NCI-H82 treated with DMSO at 0.1 percent for 48 hours (cell line): ENCODE data around the gene CDC5L.

ENCODE experiments used
- DNase-seq: peaks from one replicate; lab custom pipeline; 2025; ENCODE audit not compliant: unreplicated experiment; lab: John Stamatoyannopoulos, UW

Gene CDC5L

DNA sequence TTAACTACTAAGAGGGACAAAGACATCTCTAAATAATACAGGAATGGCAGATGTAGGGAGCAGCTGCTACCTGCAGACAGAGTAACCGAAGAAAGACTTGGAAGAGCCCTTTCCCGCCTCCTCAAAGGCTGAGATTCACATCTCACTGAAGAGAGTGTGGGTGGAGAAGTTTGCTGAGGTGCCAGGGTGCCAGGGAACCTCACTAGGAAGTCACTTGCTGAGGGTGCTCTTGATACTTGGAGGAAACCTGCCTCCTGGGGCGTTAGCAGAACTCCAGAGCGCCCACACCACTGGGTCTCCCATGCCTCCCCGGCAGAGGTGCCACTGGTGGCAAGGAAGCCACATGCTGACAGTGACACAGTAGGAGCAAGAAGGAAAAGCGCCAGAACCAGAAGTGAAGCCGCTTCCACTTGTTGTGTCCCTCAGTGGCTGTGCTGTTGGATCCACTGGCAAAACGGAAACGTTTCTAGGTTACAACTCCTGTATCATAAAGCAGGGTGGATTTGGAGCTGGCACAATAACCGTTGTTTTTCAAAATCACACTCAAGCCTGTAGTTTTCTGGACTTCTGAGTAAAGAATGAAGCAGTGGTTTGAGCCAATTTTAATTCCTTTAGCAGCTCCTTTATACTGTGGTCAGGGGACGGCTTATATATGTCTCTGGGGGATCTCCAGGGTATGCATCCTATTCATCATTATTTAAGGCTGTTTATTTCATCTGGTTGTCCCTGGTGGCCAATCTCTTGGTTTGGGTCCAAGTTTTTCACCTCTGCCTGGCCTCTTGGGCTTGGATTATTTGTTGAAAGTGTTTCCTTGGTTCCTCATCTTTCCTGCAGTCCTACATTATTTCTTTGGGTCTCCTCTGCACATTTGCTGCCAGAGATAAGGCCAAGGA lies 64.5 kb downstream of the CDC5L start:
- DNase-seq, result no peak

DNA sequence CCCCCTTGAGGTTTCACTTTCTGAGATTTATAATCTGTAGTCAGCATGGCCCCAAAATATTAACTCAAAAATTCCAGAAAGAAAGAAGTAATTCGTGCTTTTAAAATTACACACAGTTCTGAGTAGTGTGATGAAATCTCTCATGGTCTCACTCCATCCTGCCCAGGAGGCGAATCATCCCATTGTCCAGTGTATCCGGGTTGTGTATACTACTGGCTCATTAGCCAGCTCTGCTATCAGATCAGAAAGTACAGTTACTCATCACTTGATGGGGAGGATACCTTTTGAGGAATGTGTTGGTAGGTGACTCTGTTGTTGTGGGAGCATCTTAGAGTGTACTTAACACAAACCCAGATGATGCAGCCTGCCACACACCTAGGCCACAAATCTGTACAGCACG lies 65.2 kb downstream of the CDC5L start:
- no peak for DNase-seq

DNA sequence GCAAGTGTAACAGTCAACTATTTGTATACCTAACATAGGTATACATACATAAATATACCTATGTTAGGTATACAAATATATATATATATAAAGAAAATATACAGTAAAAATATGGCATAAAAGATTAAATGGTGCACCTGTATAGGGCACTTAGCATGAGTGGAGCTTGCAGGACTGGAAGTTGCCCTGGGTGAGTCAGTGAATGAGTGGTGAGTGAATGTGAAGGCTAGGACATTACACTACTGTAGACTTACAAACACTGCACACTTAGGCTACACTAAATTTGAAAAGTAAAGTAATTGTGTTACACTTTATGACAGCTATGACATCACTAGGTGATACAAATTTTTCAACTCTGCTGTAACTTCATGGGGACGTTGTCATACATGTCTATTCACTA lies 65.6 kb downstream of the CDC5L start:
- DNase-seq, result no peak

DNA sequence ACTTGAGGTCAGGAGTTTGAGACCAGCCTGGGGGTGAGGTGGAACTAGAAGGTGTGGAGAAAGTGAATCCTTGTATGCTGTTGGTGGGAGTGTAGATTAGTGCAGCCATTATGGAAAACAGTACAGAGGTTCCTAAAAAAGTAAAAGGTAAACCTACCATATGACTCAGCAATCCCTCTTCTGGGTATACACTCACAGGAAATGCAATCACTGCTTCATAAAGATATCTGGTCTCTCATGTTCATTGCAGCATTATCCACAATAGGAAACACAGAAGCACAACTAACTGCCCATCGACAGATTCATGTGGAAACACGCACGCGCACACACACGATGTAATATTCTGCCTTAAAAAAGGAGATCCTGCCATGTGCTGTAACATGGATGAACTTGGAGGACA lies 66.7 kb downstream of the CDC5L start:
- no peak for DNase-seq

DNA sequence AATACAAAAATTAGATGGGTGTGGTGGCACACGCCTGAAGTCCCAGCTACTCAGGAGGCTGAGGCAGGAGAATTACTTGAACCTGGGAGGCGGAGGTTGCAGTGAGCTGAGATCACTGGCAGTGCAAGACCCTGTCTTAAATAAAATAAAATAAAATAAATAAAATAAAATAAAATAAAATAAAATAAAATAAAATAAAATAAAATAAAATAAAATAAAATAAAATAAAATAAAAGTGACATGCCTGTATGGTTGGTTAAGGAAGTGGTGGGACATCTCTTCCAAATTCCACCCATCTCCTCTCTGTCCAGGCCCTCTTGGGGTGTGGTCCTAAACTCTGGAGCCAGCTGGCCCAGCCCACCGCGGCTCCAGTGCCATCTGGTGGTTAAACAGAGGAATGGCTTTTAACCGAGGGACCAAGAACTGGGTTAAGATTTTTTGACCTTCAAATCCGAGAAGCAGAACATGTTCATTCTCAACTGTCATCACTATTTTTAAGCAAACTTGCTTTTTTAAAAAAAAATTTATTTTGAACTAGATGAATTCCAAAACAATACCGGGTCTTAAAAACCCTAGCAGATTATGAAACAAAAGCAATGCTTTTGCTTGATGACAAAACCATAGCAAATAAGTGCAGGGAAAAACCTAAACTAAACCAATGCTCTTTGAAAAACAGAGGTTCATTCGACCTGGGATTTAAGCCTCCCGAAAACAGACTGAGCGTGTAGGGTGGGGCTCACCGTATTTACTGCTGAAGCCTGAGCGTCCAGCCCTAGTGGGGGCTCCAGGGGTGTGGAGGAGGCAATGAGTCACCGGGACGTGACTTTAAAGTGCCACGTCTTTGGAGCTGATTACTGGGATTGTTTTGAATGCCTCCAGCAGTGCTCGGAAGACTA lies 68.8 kb downstream of the CDC5L start:
- DNase-seq, result peak; percentile 49

DNA sequence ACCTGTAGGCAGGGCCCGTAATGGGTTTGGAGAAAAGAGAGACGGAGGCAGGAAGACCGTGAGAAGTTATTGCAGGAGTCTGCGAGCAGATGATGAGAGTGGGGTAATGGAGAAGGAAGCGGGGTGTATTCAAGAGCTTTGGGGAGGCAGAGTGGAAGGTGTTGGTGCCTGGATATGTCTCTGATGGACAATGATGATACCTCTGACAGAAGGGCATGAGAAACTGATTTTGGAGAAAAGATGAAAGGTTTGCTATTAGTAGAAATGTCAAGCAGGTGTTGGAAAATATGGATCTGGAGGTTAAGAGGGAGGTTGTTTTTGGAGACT lies 69.4 kb downstream of the CDC5L start:
- no peak for DNase-seq

DNA sequence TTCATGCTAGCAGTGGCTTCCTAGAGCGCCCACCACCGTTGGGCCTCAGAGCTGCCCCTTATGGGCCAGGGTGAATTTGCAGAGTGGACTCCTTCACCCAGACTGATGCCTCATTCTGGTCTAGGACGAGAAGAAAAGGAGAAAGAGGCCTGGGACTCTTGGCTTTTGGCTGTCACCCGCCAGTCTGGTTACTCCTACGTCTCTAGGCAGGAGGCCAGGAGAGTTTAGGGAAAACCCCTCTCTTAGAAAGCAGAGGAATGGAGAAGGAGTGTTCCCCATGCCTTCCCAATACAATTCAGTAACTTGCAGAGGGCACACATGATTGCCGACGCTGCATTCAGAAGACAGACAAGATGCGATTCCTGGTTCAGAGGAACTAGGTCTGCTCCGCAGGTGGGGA lies 70.1 kb downstream of the CDC5L start:
- no peak for DNase-seq

DNA sequence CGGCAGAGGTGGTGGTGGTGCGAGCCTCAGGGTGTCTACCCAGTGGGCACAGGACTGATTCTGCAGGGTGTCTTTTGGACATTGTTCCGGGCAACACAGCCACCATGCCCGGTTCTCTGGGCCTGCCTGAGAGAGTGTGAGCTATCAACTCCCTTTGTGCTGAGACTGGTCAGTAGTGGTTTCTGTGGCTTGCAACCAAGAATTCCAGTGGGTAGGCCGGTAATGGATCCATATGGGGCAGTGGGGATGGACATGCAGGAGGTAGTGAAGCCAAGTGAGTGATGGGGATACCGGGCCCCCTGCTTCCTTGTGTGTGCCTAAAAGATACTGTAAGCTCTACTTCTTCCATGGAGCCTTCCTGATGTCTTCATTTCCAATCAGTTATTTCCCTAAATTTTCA lies 71.0 kb downstream of the CDC5L start:
- DNase-seq, result no peak

DNA sequence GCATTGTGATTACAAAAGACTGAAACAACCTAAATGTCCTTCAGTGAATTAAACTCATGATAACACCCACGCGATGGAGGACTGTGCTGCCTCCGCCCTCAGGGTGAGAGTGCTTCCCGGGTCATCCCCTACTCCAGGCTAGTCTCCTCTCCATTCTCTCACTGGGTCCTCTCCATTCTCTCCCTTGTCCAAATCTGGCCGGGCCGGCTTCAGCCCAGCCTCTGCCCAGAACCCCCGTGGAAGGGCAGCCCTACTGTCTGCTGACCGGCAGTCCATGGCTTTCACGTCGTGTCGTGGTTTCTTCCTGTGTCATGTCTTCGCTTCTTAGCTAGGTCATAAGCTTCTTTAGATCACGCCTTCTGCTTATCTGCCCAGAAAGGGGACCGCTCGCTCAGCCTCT lies 74.8 kb downstream of the CDC5L start:
- no peak for DNase-seq

DNA sequence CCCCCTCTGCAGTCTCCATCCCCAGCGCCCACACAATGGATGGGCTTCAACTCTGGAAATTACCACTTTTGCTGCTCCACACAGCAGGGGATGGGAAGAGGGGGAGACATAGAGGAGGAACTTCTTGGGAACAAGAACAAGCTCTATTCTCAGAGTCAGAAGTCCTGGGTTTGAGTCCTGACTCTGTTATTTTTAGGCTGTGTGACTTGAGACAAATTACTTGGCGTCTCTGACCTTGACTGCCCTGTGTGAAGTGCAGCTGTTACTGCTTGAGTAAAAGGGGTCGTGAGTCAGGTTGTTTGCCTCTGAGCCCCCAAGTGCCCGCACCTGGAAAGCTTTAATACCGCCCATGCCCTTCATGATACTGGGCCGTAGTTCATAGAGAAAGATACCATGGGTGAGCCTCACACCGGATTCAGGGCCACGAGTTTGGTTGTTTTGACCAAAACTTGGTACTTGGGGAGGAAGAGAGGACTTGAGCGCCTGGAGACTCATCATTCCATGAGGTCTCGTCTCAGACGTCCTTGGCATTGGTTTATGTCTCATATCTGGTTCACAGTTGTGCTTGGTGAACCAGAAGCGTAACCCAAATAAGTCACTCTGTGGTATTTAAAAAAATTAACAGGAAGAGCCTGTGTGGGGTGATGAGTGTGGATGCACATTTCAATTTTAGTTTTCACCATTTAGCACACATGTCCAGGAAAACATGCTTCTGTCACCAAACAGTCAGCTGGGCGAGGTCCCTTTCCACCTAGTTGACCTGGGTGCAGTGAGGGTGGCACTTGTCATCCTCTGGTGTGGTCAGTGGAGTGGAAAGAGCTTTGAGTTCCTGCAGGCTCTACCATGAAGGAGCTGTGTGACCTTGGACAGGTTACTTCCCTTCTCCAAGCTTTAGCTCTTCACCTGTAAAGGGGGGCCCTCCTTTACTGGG lies 75.6 kb downstream of the CDC5L start:
- no peak for DNase-seq

DNA sequence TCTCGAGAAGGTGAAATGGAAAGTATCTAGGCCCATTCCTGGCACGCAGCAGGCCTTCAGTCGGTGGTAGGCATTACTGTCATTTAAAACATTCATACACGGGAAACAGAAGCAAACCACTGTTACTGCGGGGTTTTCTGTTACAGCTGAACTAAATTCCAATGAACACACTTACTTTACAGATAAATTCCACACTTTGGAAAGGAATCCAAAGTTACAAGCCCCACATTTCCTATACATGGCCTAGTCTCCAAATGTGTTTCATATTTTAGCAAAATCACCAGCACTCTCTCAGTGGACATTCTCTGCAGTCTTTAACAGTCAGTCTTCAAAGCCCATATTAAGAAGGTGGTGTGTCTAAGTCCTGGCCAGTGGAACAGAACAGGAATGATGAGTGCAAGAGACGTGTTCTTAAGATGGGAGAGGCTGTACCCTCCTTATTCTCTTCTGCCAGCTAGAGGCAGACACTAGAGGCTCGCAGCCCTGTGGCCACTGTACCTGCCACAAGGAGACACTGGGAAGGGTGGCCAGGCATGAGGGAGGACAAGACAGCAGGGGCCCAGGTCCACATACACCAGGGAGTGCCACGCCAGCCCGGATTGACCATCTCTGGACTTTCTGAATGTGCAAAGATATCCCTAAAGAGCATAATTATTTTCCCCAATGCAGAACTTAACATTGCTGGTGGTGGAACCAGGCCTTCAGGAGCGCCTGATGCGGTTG lies 76.4 kb downstream of the CDC5L start:
- DNase-seq, result no peak

DNA sequence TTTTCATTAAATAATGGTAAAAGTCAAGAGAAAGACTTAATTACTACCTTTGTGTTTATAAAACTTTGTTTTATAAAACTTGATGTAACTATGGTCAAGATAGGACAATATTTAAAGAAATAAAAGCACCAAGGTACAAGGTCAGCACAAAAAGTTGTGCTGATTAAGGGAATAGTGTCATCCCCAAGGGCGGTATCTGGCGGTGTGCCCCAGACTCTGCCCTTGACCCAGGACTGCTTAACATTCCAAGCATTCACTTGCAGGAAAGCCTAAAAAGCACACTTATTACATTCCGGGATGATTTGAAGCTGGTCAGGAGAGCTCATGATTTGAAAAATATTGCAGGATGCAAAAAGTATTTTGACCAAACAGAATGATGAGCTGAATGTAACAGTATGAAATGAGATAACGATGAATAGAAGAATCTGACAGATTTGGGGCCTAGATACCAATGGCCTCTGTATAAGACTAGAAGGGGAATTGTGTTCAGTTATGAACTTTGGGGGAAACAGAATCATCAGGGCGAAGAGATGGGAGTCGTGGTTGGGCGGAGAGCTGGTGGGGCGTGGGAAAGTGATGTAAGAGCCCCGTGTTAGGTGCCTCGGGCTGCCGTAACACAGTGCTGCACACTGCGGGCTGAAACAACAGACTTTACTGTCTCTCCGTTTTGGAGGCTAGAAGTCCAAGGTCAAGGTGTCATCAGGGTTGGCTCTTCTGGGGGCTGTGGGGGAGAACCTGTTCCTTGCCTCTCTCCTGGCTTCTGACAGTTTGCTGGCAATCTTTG lies 77.2 kb downstream of the CDC5L start:
- no peak for DNase-seq

DNA sequence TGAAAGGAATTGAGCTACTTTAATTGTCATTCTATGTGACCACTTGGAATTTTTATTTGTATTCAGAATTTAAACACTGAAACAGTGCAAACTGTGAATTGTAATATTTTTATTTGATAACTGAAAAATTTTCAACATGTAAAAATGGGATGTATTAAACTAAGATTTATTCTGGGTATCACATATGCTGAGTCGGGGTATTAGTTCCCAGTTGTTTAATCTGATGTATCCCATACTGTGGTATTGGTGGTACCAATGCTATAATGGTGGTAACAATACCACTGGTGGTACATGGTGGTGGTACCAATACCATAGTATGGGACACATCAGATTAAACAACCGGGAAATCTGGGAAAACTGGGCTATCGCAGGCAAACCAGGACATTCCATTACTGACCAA lies 79.4 kb downstream of the CDC5L start:
- DNase-seq, result no peak

DNA sequence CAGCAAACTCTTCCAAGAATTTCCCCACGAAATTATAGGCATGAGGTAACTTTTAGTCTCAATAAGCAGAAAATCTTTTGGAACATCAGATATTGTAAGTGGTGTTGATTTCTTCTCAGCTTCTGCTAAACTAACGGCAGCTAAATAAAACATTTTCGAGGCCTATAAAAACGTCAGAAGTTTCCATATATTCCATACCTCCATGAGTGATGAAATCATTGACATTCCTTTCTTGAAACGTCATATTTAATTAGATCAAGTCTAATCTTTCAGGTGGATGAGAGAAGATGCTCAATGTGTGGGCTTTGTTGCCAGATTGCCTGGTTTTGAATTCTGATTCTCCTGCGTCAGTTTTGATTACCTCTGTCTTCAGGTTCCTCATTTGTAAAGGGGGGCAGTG lies 81.3 kb downstream of the CDC5L start:
- no peak for DNase-seq

DNA sequence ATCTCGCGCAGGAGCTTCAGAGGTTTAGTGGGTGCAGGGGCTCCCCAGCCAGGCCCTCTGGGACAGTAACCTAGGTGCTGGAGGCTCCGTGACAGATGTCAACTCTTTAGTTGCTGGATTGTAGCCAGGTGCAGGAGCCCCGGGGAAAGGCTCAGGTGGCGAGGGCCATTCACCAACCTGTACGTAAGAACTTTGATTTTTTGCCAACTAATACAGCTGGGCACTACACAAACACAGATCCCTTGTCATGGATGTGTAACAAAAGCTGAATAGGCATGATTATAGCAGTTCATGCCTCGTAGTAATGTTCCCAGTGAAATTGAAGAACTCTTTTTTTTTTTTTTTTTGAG lies 82.6 kb downstream of the CDC5L start:
- DNase-seq, result peak; percentile 25

DNA sequence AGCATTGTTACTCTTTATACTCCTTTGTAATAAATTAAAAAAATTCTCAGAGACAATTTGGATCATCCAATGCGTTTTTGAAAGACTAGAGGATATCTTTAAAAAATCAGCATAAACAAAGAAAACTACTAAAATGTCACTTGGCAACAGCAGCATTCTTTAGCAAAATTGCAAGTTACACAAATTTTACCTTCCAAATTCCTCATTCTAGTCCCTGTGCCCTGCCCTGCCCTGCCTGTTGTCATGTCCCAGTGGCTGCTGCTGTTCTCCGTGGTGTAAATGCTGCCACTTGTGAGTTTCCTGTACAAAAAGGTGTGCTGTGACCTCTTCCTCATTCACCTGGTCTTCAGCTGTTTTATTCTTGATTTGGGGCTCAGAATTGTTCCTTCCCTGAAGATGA lies 83.2 kb downstream of the CDC5L start:
- no peak for DNase-seq

DNA sequence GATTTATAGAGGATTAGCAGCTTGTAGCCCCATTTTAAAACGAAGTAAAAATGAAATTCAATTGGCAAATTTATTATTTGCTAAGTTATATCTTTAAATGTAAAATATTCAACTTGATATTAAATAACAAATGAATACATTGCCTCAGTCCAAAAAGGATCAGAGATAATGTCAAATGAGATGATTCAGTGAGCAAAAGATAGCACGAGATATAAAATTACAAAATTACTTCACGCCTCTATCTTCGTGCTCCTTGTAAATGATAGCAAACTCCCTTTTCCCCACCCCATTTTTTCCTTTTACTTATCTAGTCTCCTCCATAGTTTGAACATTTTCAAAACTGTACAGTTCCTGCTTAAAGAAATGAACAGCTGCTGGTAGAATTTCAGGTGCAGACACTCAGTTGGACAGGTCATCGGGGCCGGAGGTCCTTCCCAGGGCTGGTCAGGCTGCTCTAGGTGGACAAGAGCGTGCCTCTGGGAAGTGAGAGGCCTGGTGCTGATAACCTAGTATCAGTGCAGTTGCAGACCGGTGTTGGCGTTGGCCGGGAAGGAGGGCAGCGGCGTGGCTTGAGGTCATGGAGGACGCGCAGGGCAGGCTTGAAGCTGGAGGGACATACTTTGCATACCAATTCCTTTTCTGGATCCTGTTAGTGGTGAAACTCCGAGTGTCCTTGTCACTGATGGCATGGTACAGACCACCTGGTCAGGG lies 83.9 kb downstream of the CDC5L start:
- no peak for DNase-seq

DNA sequence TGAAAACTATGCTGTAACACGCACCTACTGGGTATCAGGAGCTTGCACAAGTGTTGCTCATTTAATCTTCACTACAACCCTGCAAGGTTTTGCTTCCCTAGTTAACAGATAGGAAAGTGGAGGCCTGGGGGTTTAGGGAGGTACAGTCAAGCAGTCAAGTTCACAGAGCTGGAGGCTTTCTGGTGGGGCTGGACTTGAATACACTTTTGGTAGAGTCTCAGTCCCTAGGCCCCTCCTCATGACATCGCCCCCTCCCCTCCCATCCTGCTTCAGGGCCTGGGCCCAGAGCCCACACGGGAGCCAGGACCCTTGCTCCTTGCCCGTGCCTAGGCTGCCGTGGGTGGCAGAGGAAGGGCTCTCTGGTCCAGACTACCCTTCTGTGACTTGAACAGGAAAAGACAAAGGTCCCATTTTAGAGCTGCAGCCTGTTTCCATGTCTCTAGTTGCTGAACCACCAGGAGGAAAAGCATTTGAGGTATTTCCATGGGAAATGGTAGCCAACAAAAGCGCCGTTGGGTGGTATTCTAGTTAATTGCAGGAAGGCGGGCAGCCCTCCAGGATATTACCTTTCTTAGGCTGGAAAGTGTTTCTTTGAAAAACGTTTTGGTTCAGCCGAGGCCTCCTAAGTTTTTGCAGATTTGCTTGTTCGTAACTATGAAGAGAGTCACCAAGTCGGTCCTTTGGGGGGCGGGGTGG lies 84.9 kb downstream of the CDC5L start:
- no peak for DNase-seq
